GM21619 (cell line): ENCODE data around the gene ARMC9.
"Not testable (repeated sequence)": the region's sequence is repeated elsewhere in the genome, so short reads cannot be mapped to it uniquely, and the experiment has no call there.

Source experiments
- ATAC-seq: cut with Tn5 transposase; IDR thresholded peaks from one replicate; pipeline ENCODE4 v1.9.1; 2021; ENCODE audit not compliant: unreplicated experiment

The ARMC9 gene

GRCh38 chr2:231239751-231240150 lies 41.3 kb downstream of the ARMC9 start:
- no peak for ATAC-seq

DNA sequence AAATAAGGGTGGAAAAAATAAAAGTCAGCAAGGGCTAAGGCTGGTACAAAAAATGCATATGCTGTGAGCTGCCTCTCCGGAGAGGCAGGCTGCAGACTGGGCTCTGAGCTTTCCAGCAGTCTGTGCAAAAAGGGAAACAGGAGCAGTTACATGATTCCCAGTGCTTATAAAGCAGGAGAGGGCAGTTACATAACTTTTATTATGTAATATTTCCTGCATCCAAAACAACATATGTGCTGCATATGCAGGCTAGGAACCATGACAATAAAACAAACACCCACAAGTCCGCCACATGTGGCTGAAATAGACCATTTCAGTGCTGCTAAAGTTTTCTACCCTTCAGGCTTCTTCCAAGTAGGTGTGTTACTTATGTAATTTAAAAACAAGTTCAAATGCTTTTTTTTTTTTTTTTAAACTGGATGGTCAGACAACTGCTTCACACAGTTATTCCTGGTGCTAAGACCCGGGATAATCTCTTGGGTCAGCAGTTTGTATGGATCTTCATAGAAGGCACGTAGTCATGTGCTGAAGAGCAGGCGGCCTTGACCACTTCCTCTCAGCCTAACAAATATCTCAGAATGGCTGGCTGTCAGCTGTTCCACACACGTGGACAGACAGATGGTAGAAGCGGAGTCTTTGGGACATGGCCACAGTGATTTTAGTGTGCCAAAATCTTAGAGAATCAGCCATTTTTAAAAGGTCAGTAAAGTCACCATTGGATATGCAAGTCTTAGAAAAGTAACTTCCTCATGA lies 43.5 kb downstream of the ARMC9 start:
- ATAC-seq, result no peak

GRCh38 chr2:231243866-231244265 lies 45.4 kb downstream of the ARMC9 start:
- no peak for ATAC-seq

DNA sequence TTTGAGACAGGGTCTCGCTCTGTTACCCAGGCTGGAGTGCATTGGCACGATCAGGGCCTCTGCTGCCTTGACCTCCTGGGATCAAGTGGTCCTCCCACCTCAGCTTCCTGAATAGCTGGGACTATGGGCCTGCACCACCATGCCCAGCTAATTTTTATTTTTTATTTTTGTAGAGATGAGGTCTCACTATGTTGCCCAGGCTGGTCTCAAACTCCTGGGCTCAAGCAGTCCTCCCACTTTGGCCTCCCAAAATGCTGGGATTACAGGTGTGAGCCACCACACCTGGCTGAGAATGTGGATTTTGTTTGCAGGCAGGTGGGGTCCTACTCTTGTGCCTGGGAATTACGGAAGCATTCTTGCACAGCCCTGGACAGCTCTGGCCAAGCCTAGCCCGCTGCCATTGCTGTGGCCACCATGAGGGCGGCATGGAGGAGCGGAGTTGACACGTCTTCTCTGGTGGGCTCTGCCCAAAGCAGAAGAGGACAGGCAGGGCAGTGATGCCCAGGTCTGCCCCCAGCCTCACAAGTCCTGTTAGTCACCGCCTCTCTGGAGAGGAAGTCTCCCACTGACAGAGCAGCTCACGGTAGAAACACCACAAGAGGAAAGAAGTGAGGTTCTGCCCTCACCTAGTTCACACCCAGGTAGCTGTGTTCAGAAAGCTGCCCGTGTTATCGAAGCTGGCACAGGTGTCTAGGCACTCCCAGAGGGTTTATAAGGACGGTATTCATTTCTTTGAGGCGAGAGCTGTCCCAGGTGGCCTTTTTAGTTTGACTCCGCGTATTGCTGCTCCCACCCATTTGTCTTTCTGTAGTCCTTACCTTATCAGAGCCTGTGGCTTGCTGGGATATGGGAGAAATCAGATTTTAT lies 46.2 kb downstream of the ARMC9 start:
- ATAC-seq, result no peak

DNA sequence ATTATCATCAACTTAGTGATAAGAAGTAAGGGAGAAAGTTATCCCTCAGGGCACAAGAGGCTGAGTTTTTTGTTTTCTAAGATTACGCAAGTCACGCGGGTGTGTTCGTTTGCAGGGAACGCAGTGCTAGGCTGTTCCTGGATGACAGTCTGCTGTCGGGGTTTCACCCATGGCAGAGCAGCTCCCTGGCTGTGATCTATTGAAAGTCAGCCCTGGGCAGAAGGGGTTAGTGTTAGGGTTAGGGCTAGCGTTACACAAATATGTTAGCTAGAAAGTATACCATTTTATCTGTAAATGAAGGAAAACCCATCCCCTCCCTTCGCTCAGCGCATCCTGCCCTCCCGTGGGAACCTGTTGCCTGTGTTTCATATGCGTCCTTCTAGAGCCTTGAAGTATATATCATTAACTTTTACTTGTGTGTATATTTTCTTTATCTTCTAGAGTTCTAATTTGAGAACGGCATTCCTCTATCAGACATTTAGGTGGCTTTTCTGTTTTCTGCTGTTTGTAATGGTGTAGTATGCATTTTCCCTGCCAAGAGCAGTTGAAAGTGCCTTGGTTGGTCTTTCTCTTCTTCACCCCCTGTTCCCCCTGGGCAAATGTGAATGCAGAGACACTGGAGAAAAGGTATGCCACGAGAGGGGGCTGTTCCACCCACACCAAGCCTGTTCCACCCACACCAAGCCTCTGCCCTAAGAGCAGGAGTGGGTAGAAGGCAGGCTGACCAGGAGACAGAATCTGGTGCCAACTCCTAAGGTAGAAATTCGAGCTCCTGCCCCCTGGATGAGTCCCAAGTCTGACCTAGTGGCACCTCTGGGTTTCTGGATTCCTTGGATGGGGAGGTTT lies 47.0 kb downstream of the ARMC9 start:
- no peak for ATAC-seq

GRCh38 chr2:231246171-231246842 lies 47.9 kb downstream of the ARMC9 start:
- ATAC-seq, result no peak

GRCh38 chr2:231250146-231250545 lies 51.7 kb downstream of the ARMC9 start:
- no peak for ATAC-seq

DNA sequence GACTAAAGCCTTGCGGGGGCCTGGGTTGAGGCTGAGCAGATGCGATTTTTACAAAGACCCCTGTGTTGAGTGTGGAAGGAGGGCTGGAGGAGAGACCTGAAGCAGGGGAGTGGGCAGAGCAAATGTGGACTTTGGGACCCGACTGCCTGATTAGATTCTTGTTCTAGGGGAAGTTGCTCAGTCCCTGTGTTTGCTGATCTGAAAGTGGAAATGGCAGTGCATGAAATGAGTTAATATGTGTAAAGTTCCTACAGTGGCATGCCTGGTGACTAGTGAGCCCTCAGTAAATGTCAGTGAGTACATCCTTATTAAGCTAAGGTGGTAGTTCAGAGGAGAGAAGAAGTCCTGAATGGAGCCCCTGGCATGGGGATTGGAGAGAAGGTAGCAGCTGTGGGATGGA lies 52.3 kb downstream of the ARMC9 start:
- ATAC-seq, result no peak

- ATAC-seq, result not testable (repeated sequence)
Measured at GRCh38 chr2:231253292-231253691, 54.9 kb downstream of the ARMC9 start.

DNA sequence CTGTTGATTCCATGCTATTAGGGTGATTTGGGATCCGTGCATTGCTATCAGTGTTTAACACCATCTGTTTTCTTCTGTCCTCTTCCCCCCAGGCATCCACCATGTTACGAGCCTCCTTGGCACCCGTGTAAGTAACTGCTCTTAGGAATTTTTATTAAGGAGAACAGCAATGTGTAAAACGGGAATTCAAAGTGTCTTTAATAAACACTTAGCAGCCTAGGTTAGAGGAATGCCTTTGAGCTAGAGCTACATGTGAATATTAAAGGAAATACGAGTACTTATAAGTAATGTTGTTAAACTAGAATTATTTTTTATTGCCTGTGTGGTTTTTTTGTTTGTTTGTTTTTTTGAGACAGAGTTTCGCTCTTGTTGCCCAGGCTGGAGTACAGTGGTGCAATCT lies 58.1 kb downstream of the ARMC9 start:
- ATAC-seq, result no peak

DNA sequence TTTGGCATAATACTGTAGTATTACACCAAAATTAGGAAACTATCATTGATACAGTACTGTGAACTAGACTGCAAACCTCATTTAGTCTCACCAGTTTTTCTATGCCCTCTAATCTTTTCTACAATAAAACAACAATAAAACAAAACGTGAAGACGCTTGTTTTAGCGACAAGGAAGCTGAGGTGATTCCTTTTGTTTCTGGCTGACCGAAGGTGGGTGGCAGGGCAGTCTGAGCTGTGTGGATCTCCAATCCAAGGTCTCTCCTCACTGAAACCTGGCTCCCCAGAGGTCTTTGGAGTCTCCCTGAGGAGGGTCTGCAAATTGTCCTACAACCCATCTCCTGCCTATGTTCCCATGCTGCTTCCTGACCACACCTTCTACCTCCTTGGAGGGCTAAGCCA lies 59.3 kb downstream of the ARMC9 start:
- ATAC-seq, result no peak

GRCh38 chr2:231258701-231259100 lies 60.3 kb downstream of the ARMC9 start:
- ATAC-seq, result no peak

DNA sequence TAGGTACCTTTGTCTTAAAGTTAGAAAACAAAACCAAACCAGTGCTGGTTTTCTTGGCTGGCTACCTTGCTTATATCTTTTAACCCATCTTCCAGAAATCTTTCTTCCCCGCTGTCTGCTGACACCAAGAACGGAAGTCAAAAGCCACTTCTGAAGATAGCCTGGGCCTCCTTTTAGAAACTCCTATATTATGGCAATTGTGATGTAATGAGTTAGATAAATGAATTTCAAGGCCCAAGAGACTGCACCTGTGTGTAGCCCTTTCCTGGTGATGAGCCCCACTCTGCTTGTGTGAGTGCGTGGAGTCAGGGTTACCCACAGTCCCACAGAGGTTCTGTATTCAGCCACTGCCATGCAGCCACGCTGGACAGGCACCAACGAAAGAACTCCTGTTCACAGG lies 60.7 kb downstream of the ARMC9 start:
- ATAC-seq, result no peak

DNA sequence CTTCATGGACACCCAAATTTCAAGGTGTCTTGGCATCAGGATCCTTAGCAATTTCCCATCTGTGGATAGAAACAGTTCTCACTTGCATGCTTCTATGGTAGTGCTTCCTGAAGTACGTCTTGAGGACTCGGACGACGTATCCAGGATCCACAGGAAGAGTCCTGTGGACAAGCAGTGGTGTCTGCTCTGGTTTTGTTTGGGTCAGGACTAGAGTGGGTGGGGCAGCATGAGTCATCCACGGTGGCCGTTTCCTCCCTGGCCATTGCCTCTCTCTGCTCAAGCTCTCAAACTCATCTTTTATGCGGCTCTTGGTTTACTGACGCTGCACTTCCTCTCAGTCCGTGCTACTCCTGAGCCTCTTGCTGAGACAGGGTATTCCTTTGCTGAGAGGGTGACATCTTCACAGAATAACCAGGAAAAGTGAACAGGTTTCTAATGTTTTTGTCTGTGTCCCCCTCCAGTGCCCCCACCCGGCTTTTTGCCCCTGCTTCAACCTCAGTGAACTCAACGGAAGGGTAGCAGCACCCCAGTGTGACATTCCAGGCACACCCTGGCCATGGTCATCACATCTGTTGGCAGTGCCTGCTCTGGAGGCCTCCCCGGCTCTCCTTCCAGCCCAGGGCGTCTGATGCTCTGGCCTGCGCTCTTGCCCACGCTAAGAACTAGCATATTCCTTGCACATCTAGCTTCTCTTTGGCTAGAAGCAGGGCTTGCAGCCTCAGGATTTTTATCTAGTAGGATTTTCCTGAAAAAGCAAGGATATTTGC lies 62.2 kb downstream of the ARMC9 start:
- ATAC-seq, result no peak

DNA sequence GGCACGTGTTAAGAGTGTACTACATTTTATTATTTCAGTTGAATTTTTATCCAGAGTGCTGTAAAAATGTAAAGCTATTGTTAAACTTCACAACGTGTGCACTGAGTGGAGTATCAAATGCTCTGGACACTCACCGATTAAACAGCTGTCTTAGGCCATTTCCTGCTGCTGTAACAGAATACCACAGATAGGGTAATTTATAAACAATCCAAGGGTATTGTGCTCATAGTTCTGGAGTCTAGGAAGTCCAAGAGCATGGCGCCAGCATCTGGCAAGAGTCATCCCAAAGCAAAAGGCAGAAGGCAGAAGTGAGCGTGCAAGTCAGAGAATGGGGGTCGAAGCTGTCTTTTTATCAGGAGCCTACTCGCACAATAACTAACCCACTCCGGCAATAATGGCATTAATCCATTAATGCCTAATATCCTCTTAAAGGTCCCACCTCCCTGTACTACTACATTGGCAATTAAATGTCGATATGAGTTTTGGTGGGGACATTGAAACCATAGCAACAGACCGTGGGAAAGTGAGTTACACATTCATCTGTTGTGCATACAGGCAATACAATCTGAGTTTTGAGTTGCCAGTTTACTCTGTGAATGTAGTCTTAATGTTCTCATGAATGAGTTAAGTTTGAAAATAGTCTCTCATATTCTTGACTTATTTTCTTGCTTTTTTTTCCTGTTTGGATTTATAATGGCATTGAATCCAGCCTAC lies 64.8 kb downstream of the ARMC9 start:
- ATAC-seq, result no peak

DNA sequence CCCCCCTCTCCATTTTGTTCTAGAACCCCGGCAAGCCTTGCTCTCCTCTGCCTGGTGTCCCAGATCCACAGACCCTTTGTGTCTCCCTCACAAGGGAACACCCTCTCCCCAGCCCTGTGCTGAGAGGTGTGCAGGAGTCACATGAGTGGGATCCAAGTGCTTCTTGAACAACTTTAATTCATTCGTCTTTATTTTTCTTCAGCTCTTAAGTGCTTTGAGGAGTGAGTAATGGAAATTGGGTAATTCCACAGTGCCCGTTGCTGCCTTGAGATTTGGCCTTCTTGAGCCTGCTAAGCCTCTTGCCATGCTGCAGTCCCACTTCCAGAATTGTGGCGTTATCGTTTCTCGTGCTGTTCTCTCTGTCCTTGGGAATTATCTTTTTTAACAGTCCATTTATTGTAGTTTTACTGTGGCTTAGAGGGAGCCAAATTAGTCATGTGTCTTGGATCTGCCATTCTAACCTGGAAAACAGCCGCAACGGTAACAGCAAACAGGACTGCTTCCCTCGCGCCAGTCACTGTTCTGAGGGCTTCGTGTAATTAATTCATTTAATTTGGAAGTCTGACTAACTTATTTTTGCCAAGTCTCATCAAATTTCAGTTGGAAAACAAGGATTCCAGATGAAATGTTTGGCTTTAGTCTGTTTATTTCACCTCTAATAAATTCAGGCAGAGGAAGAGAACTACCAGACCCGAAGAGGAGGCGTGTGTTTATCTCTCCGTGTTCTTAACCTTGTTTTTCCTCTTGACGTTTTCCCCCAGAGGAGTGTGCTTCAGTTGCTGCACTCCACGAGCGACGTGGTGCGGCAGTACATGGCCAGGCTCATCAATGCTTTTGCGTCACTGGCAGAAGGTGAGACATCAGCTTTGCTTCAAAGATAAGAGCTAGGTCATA lies 72.0 kb downstream of the ARMC9 start:
- ATAC-seq, result no peak

GRCh38 chr2:231272991-231273390 lies 74.6 kb downstream of the ARMC9 start:
- ATAC-seq, result no peak

DNA sequence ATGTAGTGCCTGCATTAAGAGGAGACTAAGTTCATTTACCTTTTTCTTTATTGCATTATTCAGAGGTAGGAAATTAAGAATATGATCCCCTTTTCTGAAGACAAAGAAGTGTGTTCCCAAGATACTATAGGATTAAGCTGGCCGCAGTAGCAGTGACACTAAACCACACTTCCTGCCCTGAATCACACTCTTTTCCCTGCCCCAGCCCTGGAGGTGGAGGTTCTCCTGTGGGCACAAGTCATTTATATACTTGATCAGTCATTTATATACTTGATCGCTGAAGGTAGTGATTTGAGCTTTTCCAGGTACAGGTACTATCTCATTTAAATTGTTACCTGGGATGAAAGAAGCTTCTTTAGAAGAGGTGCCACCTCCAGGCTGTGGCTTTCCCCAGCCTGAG lies 78.6 kb downstream of the ARMC9 start:
- no peak for ATAC-seq

DNA sequence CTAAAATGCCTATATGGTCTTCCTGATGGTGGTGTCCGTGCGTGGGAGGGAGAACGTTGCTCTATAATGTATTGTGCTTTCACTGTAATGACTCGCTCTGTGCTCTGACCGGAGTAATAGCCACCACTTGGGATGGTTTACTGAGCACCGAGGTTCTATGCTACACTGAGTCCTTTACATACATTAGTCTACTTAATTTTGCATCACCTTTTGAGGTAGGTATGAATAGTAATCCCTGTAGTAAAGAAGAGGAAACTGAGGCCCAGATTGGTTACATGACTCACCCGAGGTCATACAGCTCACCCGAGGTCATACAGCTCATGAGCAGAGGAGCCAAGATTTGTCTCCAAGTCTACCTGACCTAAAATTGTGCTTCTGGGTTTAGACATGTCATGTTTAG lies 79.5 kb downstream of the ARMC9 start:
- ATAC-seq, result no peak
